Fibroblast of the aortic adventitia (primary cell): ENCODE results near the gene FSTL5. TPM values are rescaled to one million over a fixed set of nuclear protein-coding genes. Genes with fewer than 3 reads are reported as not detected.
"Not testable (repeated sequence)": the region's sequence is repeated elsewhere in the genome, so short reads cannot be mapped to it uniquely, and the experiment has no call there.

Source experiments
- DNase-seq: peaks from one replicate; pipeline ENCODE4 v3.0.0-alpha.2; 2010; ENCODE audit warnings: low read depth
- H3K4me3 ChIP-seq: 2 replicates; pipeline ENCODE4 v1.5.1; 2011; ENCODE audit warnings: low read depth, mild to moderate bottlenecking, control low read depth, low read length, moderate library complexity
- CTCF ChIP-seq: IDR thresholded peaks from 2 replicates; pipeline ENCODE4 v1.5.1; 2011; ENCODE audit warnings: mild to moderate bottlenecking, low read length, control low read depth, inconsistent platforms; ENCODE audit not compliant: insufficient read depth
- total RNA-seq: library from RNA; depleted of rRNA; stranded (reverse); fragments of >200 nt; gene quantifications from 2 replicates; pipeline ENCODE4 v1.2.3, GENCODE V29; 2012; ENCODE audit warnings: low replicate concordance

The FSTL5 gene
- total RNA-seq, 1 donor, result under 0.01 TPM

- no peak for TF ChIP-seq CTCF
- DNase-seq, result no peak
- H3K4me3 ChIP-seq, result no peak overlapping the region
Observed at GRCh38 chr4:161799710-161800109, 364.1 kb downstream of the FSTL5 start.

- no peak overlapping the region for H3K4me3 ChIP-seq
- no peak for TF ChIP-seq CTCF
- no peak for DNase-seq
Observed at GRCh38 chr4:161792991-161793390, 370.8 kb downstream of the FSTL5 start.

GRCh38 chr4:161791796-161792556, 371.8 kb downstream of the FSTL5 start:
- no peak for DNase-seq
- no peak overlapping the region for H3K4me3 ChIP-seq
- TF ChIP-seq CTCF, result no peak

- DNase-seq, result no peak
- no peak overlapping the region for H3K4me3 ChIP-seq
- no peak for TF ChIP-seq CTCF
Observed at GRCh38 chr4:161767116-161767515, 396.7 kb downstream of the FSTL5 start.

- DNase-seq, result no peak
- H3K4me3 ChIP-seq, result no peak overlapping the region
- TF ChIP-seq CTCF, result no peak
Observed at GRCh38 chr4:161762796-161763195, 401.0 kb downstream of the FSTL5 start.

- no peak overlapping the region for H3K4me3 ChIP-seq
- TF ChIP-seq CTCF, result no peak
- no peak for DNase-seq
Observed at GRCh38 chr4:161760008-161760407, 403.8 kb downstream of the FSTL5 start.

GRCh38 chr4:161758412-161758811, 405.4 kb downstream of the FSTL5 start:
- H3K4me3 ChIP-seq, DNase-seq: not testable (repeated sequence)
